PC-9 (cell line): ENCODE results near the gene NF2.

ENCODE experiments used
- CTCF ChIP-seq: fragments of 200-600 bp; sonication (generic); conservative IDR thresholded peaks from 2 replicates; pipeline ENCODE4 v1.6.1; 2017; ENCODE audit warnings: mixed run types, antibody characterized with exemption, mild to moderate bottlenecking, moderate library complexity
- EZH2 ChIP-seq: fragments of 200-600 bp; sonication (generic); IDR thresholded peaks from 2 replicates; pipeline ENCODE4 v1.8.0; 2017; ENCODE audit warnings: antibody characterized with exemption, low read depth

- no peak for TF ChIP-seq CTCF
- no peak for TF ChIP-seq EZH2
Observed at GRCh38 chr22:29722587-29722986, 119.2 kb downstream of the NF2 start.
